Cardiac ventricle fibroblast (primary cell): ENCODE data around the gene LMOD2. TPM values are rescaled to one million over a fixed set of nuclear protein-coding genes. Genes with fewer than 3 reads are reported as not detected.

Experiments
- total RNA-seq: library from RNA; depleted of rRNA; stranded (reverse); fragments of >200 nt; gene quantifications from 2 replicates; pipeline ENCODE4 v1.2.3, GENCODE V29; 2015

LMOD2 gene, protein sequence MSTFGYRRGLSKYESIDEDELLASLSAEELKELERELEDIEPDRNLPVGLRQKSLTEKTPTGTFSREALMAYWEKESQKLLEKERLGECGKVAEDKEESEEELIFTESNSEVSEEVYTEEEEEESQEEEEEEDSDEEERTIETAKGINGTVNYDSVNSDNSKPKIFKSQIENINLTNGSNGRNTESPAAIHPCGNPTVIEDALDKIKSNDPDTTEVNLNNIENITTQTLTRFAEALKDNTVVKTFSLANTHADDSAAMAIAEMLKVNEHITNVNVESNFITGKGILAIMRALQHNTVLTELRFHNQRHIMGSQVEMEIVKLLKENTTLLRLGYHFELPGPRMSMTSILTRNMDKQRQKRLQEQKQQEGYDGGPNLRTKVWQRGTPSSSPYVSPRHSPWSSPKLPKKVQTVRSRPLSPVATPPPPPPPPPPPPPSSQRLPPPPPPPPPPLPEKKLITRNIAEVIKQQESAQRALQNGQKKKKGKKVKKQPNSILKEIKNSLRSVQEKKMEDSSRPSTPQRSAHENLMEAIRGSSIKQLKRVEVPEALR
- not detected in 2 replicates for total RNA-seq

DNA sequence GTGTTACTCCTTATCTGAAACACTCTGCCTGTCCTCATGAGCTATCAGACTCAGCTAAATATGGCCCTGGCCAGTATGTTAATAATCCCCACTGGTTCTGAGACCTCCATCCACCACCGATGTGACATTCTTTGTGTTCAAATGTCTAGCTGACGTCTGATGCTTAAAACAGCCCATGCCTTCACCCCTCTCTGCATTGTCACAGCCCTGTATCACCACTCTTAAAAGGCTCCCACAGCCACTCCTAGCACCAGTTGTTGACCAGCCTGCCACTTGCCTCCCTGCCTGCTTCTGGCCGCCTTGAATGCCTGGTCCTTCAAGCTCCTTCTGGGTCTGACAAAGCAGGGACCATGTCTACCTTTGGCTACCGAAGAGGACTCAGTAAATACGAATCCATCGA is at the start of gene LMOD2:
TSS of gene LMOD2 (plus strand) at position 253 of the 400 bp plus-strand sequence. CDS start at position 351, 98 bp downstream.

Other genes starting within 250 kb of the LMOD2 start
- gene IQUB, start 121.3 kb upstream of the LMOD2 start, total RNA-seq = 0.10 and 0.12 TPM in 2 replicates
- gene NDUFA5, start 98.0 kb upstream of the LMOD2 start, total RNA-seq = 25.3 and 34.2 TPM in 2 replicates
- not detected in 2 replicates for gene ASB15, start 54.0 kb upstream of the LMOD2 start, total RNA-seq
- 29.5 and 34.0 TPM in 2 replicates for gene WASL, start 93.1 kb downstream of the LMOD2 start, total RNA-seq
- gene HYAL4, start 189.3 kb downstream of the LMOD2 start, total RNA-seq = not detected in 2 replicates